Measurements from ENCODE around the gene ATXN2. TPM values are rescaled to one million over a fixed set of nuclear protein-coding genes. Genes with fewer than 3 reads are reported as not detected.

ATXN2 gene
- total RNA-seq, 6 experiments from 2014 or later: 80.7 to 110 (median 91.9) TPM

DNA sequence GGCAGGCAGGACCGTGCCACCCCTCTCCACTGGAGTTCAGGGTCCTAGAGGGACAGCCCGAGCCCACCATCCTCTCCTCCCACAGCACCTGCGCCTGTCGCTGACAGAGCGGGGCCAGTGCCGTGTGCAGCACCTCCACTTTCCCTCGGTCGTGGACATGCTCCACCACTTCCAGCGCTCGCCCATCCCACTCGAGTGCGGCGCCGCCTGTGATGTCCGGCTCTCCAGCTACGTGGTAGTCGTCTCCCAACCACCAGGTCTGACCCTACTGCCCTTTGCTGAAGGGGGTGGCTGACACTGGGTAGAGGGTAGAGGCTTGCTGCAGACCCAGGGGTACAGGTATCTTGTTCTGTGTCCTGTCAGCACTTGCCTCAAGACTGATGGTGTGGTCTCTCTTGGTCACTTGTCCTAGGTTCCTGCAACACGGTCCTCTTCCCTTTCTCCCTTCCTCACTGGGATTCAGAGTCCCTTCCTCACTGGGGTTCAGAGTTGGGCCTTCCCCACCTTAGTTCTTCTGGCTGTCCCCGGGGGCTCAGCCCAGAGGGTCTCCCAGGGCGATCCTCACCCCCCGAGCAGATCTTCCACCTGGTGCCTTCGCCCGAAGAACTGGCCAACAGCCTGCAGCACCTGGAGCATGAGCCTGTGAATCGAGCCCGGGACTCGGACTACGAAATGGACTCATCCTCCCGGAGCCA lies 151.4 kb downstream of the ATXN2 start:
- Mint-ChIP-seq H3K9me3 (peaks cover 16% of the 10 kb centered on the region), H3K4me1 (ENCODE audit: low read depth) (peaks cover 71% of the 10 kb centered on the region), H3K27ac (peak overlapping the region; percentile 58), H3K36me3 (ENCODE audit: low read depth) (peaks cover 54% of the 10 kb centered on the region), H3K4me3 (peak overlapping the region; percentile 43; the same call in 1 of the 2 replicates), H3K27me3 (ENCODE audit: insufficient read depth) (peaks cover 60% of the 10 kb centered on the region)
- TF ChIP-seq, protein P1, sequence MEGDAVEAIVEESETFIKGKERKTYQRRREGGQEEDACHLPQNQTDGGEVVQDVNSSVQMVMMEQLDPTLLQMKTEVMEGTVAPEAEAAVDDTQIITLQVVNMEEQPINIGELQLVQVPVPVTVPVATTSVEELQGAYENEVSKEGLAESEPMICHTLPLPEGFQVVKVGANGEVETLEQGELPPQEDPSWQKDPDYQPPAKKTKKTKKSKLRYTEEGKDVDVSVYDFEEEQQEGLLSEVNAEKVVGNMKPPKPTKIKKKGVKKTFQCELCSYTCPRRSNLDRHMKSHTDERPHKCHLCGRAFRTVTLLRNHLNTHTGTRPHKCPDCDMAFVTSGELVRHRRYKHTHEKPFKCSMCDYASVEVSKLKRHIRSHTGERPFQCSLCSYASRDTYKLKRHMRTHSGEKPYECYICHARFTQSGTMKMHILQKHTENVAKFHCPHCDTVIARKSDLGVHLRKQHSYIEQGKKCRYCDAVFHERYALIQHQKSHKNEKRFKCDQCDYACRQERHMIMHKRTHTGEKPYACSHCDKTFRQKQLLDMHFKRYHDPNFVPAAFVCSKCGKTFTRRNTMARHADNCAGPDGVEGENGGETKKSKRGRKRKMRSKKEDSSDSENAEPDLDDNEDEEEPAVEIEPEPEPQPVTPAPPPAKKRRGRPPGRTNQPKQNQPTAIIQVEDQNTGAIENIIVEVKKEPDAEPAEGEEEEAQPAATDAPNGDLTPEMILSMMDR (IDR thresholded peaks at IDR 0.05): no peak
- DNase-seq: no peak

DNA sequence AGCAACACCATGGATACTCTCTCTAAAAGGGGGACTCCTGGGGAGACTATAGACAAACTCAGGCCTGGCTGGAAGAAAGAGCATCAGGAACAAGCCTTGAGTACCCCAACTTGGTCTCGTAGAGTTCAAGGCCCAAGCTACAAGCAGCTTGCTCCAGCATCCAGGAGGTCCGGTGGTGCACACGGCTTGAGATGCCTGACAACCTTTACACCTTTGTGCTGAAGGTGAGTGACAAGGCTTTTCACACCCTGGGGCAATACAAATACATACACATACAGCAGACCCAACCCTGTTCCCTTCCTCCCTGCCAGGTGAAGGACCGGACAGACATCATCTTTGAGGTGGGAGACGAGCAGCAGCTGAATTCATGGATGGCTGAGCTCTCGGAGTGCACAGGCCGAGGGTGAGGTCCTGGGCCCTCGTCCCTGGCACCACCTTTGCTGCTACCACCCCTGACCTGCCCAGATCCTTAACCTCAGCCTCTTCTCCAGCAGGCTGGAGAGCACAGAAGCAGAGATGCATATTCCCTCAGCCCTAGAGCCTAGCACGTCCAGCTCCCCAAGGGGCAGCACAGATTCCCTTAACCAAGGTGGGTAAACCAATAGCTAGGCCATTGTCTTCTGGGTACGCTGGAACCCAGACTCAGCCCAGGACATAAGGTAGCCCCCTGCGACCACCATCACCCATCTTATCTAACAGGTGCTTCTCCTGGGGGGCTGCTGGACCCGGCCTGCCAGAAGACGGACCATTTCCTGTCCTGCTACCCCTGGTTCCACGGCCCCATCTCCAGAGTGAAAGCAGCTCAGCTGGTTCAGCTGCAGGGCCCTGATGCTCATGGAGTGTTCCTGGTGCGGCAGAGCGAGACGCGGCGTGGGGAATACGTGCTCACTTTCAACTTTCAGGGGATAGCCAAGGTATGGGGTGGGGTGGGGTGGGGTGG lies 152.2 kb downstream of the ATXN2 start:
- H3K27ac Mint-ChIP-seq: peak overlapping the region; percentile 81
- H3K4me3 Mint-ChIP-seq: peak overlapping the region; percentile 49; the same call in 1 of the 2 replicates
- DNase-seq: no peak
- H3K36me3 Mint-ChIP-seq (ENCODE audit: low read depth): peaks cover 54% of the 10 kb centered on the region
- TF ChIP-seq, protein P1 (IDR thresholded peaks at IDR 0.05): no peak
- peaks cover 74% of the 10 kb centered on the region for H3K4me1 Mint-ChIP-seq (ENCODE audit: low read depth)
- H3K9me3 Mint-ChIP-seq: peaks cover 16% of the 10 kb centered on the region
- peaks cover 68% of the 10 kb centered on the region for H3K27me3 Mint-ChIP-seq (ENCODE audit: insufficient read depth)

DNA sequence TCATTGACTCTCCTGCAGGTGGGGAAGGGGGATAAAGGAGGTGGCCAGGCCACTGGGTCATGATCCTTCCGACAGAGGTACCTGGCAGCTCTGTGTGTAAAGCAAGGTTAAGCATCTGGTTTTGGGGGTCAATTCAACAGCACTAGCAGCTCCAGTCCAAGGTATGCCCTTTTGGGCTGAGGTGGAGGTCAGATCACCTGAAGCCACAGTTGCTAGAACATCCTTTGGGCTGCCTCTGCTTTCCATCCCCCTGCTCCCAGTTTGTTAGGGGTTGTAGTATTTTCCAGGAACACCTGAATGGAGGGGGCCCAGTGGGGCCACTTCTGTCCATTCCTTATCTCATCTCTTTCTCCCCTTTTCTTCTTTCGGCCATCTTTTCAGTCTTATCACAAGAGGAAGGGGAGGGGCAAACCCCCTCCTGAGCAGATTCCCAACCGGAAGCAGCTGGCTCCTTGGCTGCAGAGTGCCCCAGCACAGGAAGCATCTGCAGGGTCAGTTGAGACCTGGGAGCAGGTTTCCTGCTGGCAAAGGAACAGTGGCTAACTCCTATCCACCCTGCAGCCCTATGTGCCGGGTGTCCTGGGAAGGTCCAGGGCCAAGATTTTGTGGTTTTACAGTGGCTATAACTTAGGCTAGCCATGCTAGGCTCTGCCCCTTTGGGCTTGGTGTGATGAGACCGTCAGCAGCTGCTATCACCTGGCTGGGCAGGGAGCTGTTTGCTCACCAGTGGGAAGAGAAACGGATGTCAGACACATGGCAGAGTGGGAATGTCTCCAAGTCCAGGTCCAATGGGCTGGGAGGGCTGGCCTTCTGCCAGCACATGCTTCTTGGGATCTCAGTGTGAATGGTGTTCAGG lies 153.2 kb downstream of the ATXN2 start:
- Mint-ChIP-seq H3K4me3 (peak overlapping the region; percentile 49), H3K27me3 (ENCODE audit: insufficient read depth) (peaks cover 68% of the 10 kb centered on the region), H3K27ac (peak overlapping the region; percentile 81), H3K36me3 (ENCODE audit: low read depth) (peaks cover 47% of the 10 kb centered on the region), H3K4me1 (ENCODE audit: low read depth) (peaks cover 74% of the 10 kb centered on the region), H3K9me3 (peaks cover 16% of the 10 kb centered on the region)
- no peak for DNase-seq
- TF ChIP-seq, protein P1 (IDR thresholded peaks at IDR 0.05): no peak

DNA sequence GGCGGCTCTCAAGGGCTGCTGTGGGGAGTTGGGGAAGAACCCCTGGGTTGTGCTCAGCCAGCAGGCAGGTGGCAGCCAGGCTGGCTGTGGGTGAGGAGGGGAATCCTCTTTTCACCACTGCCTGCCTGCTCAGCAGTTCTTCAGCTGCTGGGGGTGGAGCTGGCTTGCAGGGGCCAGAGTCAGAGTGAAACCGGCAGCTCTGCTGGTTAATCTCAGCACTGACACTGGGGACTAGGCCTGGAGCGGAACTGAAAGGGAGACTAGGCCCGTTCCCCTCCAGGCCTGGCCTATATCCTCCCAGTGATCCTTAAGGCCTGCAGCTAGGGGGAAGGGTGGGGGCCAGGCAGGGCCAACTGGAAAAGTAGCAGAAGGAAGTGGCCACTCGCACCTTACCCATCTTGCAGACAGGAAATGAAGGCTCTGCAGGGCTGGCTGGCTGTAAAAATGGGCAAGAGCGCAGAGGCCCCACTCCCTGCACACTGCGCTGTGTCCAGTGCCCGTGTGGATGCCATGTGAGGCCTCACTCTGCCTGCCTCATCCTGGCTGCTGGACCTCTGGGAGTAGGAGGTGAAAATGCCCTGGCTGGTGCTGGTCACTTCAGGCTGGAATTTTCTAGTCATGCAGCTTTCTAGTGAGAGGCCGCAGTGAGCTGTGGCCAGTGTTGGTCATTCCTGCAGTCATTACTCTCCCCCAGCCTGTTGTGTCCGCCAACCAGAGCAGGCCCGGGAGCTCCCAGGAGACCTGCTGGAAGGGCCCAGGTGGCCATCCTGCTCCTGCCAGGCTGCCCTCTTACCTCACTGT lies 154.0 kb downstream of the ATXN2 start:
- Mint-ChIP-seq H3K4me3 (peak overlapping the region; percentile 49; the same call in 1 of the 2 replicates), H3K27ac (peak overlapping the region; percentile 81), H3K27me3 (ENCODE audit: insufficient read depth) (peaks cover 67% of the 10 kb centered on the region), H3K36me3 (ENCODE audit: low read depth) (peaks cover 45% of the 10 kb centered on the region), H3K4me1 (ENCODE audit: low read depth) (peaks cover 74% of the 10 kb centered on the region), H3K9me3 (peaks cover 16% of the 10 kb centered on the region)
- DNase-seq: no peak
- TF ChIP-seq, protein P1 (IDR thresholded peaks at IDR 0.05): peak; percentile 12; the same call in 1 of the 2 replicates

All from HFFc6 (cell line).